ENCODE data around the gene ZNF618.

ZNF618 gene

GRCh38 chr9:113998525-113999255 is 122.6 kb downstream of the ZNF618 start:
- DNase-seq, result no peak

DNA sequence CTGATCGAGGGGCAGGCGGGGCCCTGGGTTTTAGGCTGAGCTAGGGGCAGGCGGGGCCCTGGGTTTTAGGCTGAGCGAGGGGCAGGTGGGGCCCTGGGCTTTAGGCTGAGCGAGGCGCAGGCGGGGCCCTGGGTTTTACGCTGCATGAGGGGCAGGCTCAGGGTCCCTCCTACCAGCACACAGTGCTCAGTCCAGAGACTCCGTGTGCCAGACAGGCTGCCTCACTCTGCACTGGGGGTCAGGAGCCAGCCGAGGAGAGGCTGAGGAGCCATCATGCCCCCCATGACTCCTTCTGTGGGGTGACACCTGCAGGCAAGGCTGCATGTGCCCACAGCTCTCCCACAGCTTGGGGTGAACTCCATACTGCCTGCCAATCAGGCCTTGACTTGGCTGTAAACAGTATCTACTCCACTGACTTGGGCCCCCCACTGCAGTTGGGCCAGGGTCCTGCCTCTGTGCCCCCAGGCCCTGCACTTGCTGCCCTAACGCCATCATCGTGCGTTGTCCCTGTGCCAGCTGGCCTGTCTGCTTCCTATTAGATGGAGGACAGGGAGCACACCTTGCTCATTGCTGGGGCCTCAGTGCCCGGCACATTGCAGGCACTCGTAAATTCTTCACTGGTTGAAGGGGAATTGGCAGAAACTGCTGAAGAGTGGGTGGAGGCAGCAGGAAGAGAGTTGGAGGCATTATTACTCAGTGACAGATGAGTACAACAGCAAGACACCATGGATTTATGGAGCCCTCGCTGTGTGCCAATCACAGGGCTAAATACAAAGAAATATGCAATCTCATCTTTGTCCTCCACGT is 123.3 kb downstream of the ZNF618 start:
- H3K79me2 ChIP-seq (ENCODE audit: insufficient read depth, low read length), result no peaks in the 10 kb centered on the region
- ATAC-seq (ENCODE audit: insufficient read depth, low read depth) (no peak), DNase-seq (no peak)
- TF ChIP-seq CTCF (IDR thresholded peaks at IDR 0.05; ENCODE audit: borderline replicate concordance, extremely low read depth, low read length, poor library complexity, severe bottlenecking), result no peak
- TF ChIP-seq EZH2 (IDR thresholded peaks at IDR 0.05; ENCODE audit: borderline replicate concordance, low read depth, low read length, severe bottlenecking), result no peak
- H3K9me3 ChIP-seq (ENCODE audit: insufficient read depth, low read length, severe bottlenecking), result no peaks in the 10 kb centered on the region
- no peak overlapping the region for H3K4me3 ChIP-seq (ENCODE audit: low read depth in 1 of 2, low read length in 2 of 2)
- H3K27ac ChIP-seq (ENCODE audit: low read length), result no peak overlapping the region
- H3K4me2 ChIP-seq (ENCODE audit: insufficient read depth, low read length), result no peak overlapping the region
- H3K27me3 ChIP-seq (ENCODE audit: insufficient read depth, low read length, poor library complexity), result no peaks in the 10 kb centered on the region
- H3K9ac ChIP-seq (ENCODE audit: low read depth, low read length), result no peak overlapping the region
- H3K4me1 ChIP-seq (ENCODE audit: insufficient read depth, low read length), result no peaks in the 10 kb centered on the region
- H3K36me3 ChIP-seq (ENCODE audit: insufficient read depth, low read length), result no peaks in the 10 kb centered on the region
- H2AFZ ChIP-seq (ENCODE audit: low read depth, low read length), result no peak overlapping the region
- no peaks in the 10 kb centered on the region for H4K20me1 ChIP-seq (ENCODE audit: insufficient read depth, low read length)

More at GRCh38 chr9:113998525-113999255, 122.6 kb downstream of the ZNF618 start:
- Histone ChIP-seq H3K4me1 (ENCODE audit: insufficient read depth, low read length) (no peaks in the 10 kb centered on the region), H3K27ac (ENCODE audit: low read length) (no peak overlapping the region), H3K36me3 (ENCODE audit: insufficient read depth, low read length) (no peaks in the 10 kb centered on the region), H3K79me2 (ENCODE audit: insufficient read depth, low read length) (no peaks in the 10 kb centered on the region), H4K20me1 (ENCODE audit: insufficient read depth, low read length) (no peaks in the 10 kb centered on the region), H3K4me2 (ENCODE audit: insufficient read depth, low read length) (no peak overlapping the region), H2AFZ (ENCODE audit: low read depth, low read length) (no peak overlapping the region), H3K9ac (ENCODE audit: low read depth, low read length) (no peak overlapping the region), H3K27me3 (ENCODE audit: insufficient read depth, low read length, poor library complexity) (no peaks in the 10 kb centered on the region), H3K9me3 (ENCODE audit: insufficient read depth, low read length, severe bottlenecking) (no peaks in the 10 kb centered on the region), H3K4me3 (ENCODE audit: low read depth in 1 of 2, low read length in 2 of 2) (no peak overlapping the region)
- TF ChIP-seq CTCF (IDR thresholded peaks at IDR 0.05; ENCODE audit: borderline replicate concordance, extremely low read depth, low read length, poor library complexity, severe bottlenecking) (peak; percentile 20), EZH2 (IDR thresholded peaks at IDR 0.05; ENCODE audit: borderline replicate concordance, low read depth, low read length, severe bottlenecking) (no peak)
- no peak for ATAC-seq (ENCODE audit: insufficient read depth, low read depth)

- Histone ChIP-seq H3K9me3 (ENCODE audit: insufficient read depth, low read length, severe bottlenecking) (no peaks in the 10 kb centered on the region), H4K20me1 (ENCODE audit: insufficient read depth, low read length) (no peaks in the 10 kb centered on the region), H3K4me1 (ENCODE audit: insufficient read depth, low read length) (no peaks in the 10 kb centered on the region), H3K79me2 (ENCODE audit: insufficient read depth, low read length) (no peaks in the 10 kb centered on the region), H3K4me3 (ENCODE audit: low read depth in 1 of 2, low read length in 2 of 2) (no peak overlapping the region), H3K4me2 (ENCODE audit: insufficient read depth, low read length) (no peak overlapping the region), H3K36me3 (ENCODE audit: insufficient read depth, low read length) (no peaks in the 10 kb centered on the region), H2AFZ (ENCODE audit: low read depth, low read length) (no peak overlapping the region), H3K9ac (ENCODE audit: low read depth, low read length) (no peak overlapping the region), H3K27me3 (ENCODE audit: insufficient read depth, low read length, poor library complexity) (no peaks in the 10 kb centered on the region), H3K27ac (ENCODE audit: low read length) (no peak overlapping the region)
- no peak for DNase-seq
- TF ChIP-seq EZH2 (IDR thresholded peaks at IDR 0.05; ENCODE audit: borderline replicate concordance, low read depth, low read length, severe bottlenecking) (no peak), CTCF (IDR thresholded peaks at IDR 0.05; ENCODE audit: borderline replicate concordance, extremely low read depth, low read length, poor library complexity, severe bottlenecking) (no peak)
- ATAC-seq (ENCODE audit: insufficient read depth, low read depth), result no peak
These were observed 124.0 kb downstream of the ZNF618 start for GRCh38 chr9:114000063-114000454.
